HCT116 (cell line): ENCODE data around the gene UBL4B. TPM values are rescaled to one million over a fixed set of nuclear protein-coding genes. Genes with fewer than 3 reads are reported as not detected.

Source experiments
- ATAC-seq: fragments of 200-7000 bp; cut with Tn5 transposase; 2 replicates; pipeline ENCODE4 v1.9.1; 2020; ENCODE audit warnings: mild to moderate bottlenecking, moderate library complexity
- BruUV-seq: library from RNA; stranded (reverse); fragments of 400-500 nt; replicated peaks from 2 replicates; lab custom pipeline; 2021; lab: Mats Ljungman, UMichigan
- CTCF ChIA-PET: fragments of 300-600 bp; sonication (Branson Sonifier 250); formaldehyde crosslinking; loops from one replicate; lab custom pipeline; 2021; ENCODE audit warnings: antibody characterized with exemption; lab: Charles Lee
- POLR2A ChIA-PET: fragments of 300-600, 350-600 bp; sonication (Branson Sonifier 250); formaldehyde crosslinking; loops from one replicate; lab custom pipeline; 2021; ENCODE audit warnings: antibody characterized with exemption; lab: Charles Lee
- RAD21 ChIA-PET, 2 experiments: fragments of 300-600 bp; sonication (Branson Sonifier 250); formaldehyde crosslinking; loops; one replicate each; lab custom pipeline; 2023; ENCODE audit warnings: low total read pairs in 2 of 2; ENCODE audit not compliant: uncharacterized antibody in 2 of 2, unreplicated experiment in 2 of 2, low non-redundant PET in 1 of 2; lab: Charles Lee
- DNase-seq: peaks from one replicate; pipeline ENCODE4 v3.0.0-alpha.2; 2010; ENCODE audit warnings: low read depth, low spot score
- H2AFZ ChIP-seq: fragments of 200-600 bp; shearing (Covaris generic), sonication (generic); 2 replicates; pipeline ENCODE4 v1.6.1; 2017; ENCODE audit warnings: low read depth, mixed run types, mixed read lengths, antibody characterized with exemption, low read length; ENCODE audit not compliant: poor library complexity, severe bottlenecking
- H3K27ac ChIP-seq: 2 replicates; pipeline ENCODE4 v1.5.1; 2012; ENCODE audit warnings: low read depth, low read length
- H3K27me3 ChIP-seq: fragments of 200-600 bp; sonication (generic); 2 replicates; pipeline ENCODE4 v1.6.1; 2016; ENCODE audit warnings: mixed run types, low read length, mixed read lengths; ENCODE audit not compliant: insufficient read depth
- H3K36me3 ChIP-seq, 2 experiments: fragments of 200-500 bp in 1 of 2; fragments of 200-600 bp in 1 of 2; sonication (Bioruptor generic) in 1 of 2; sonication (generic) in 1 of 2; 2 replicates each; pipeline versions ENCODE4 v1.5.1 to v1.6.1; 2014 to 2016; ENCODE audit warnings: low read length in 2 of 2, inconsistent platforms in 1 of 2, mixed read lengths in 1 of 2, mixed run types in 1 of 2; ENCODE audit not compliant: insufficient read depth in 2 of 2, control insufficient read depth in 1 of 2
- H3K4me1 ChIP-seq, 2 experiments: fragments of 200-600 bp in 1 of 2; sonication (generic) in 1 of 2; 2 replicates each; pipeline versions ENCODE4 v1.5.1 to v1.6.1; 2012 to 2017; ENCODE audit warnings: low read length in 2 of 2, inconsistent platforms in 1 of 2, mild to moderate bottlenecking in 1 of 2, mixed read lengths in 1 of 2, mixed run types in 1 of 2, moderate library complexity in 1 of 2; ENCODE audit not compliant: insufficient read depth in 2 of 2, control insufficient read depth in 1 of 2
- H3K4me2 ChIP-seq: fragments of 200-600 bp; sonication (generic); 2 replicates; pipeline ENCODE4 v1.6.1; 2017; ENCODE audit warnings: mixed run types, low read length, mixed read lengths
- H3K4me3 ChIP-seq, 2 experiments: fragments of 200-600 bp in 1 of 2; sonication (generic) in 1 of 2; replicated peaks in 1 of 2; 2 replicates each; pipeline ENCODE4 v1.5.1; 2011 to 2016; ENCODE audit warnings: low read length in 2 of 2, control low read depth in 1 of 2, low read depth in 1 of 2, mild to moderate bottlenecking in 1 of 2, mixed read lengths in 1 of 2, mixed run types in 1 of 2
- H3K79me2 ChIP-seq: fragments of 200-600 bp; sonication (generic); 2 replicates; pipeline ENCODE4 v1.6.1; 2017; ENCODE audit warnings: mild to moderate bottlenecking, mixed run types, low read length, moderate library complexity, mixed read lengths; ENCODE audit not compliant: insufficient read depth
- H3K9ac ChIP-seq: fragments of 200-600 bp; sonication (generic); 2 replicates; pipeline ENCODE4 v1.6.1; 2016; ENCODE audit warnings: low read length, mixed read lengths
- H3K9me2 ChIP-seq: fragments of 200-600 bp; sonication (generic), shearing (Covaris generic); 2 replicates; pipeline ENCODE4 v1.6.1; 2017; ENCODE audit warnings: mixed run types, mild to moderate bottlenecking, moderate library complexity; ENCODE audit not compliant: insufficient read depth
- H3K9me3 ChIP-seq, 2 experiments: fragments of 200-500 bp in 1 of 2; fragments of 200-600 bp in 1 of 2; sonication (Bioruptor generic) in 1 of 2; sonication (generic) in 1 of 2; 2 replicates each; pipeline ENCODE4 v1.6.1; 2014 to 2017; ENCODE audit warnings: low read length in 2 of 2, mixed read lengths in 2 of 2, inconsistent platforms in 1 of 2, low read depth in 1 of 2, mild to moderate bottlenecking in 1 of 2, mixed run types in 1 of 2, moderate library complexity in 1 of 2; ENCODE audit not compliant: control insufficient read depth in 1 of 2, insufficient read depth in 1 of 2
- H4K20me1 ChIP-seq: fragments of 200-600 bp; sonication (generic), shearing (Covaris generic); 2 replicates; pipeline ENCODE4 v1.6.1; 2017; ENCODE audit warnings: mixed run types, mild to moderate bottlenecking, moderate library complexity; ENCODE audit not compliant: insufficient read depth
- CBX3 ChIP-seq: IDR thresholded peaks from 2 replicates; pipeline ENCODE4 v1.6.1; 2012; ENCODE audit warnings: low read depth
- CEBPB ChIP-seq: IDR thresholded peaks from 2 replicates; pipeline ENCODE4 v1.6.1; 2012; ENCODE audit warnings: low read depth
- EGR1 ChIP-seq: IDR thresholded peaks from 2 replicates; pipeline ENCODE4 v1.6.1; 2012; ENCODE audit warnings: low read depth
- ELF1 ChIP-seq: IDR thresholded peaks from 2 replicates; pipeline ENCODE4 v1.6.1; 2012; ENCODE audit warnings: low read depth, borderline replicate concordance
- EZH2 ChIP-seq: fragments of 200-600 bp; sonication (generic); IDR thresholded peaks from 2 replicates; pipeline ENCODE4 v1.6.1; 2017; ENCODE audit warnings: antibody characterized with exemption, mixed run types
- FOSL1 ChIP-seq: IDR thresholded peaks from 2 replicates; pipeline ENCODE4 v1.6.1; 2012; ENCODE audit warnings: low read depth
- JUND ChIP-seq: IDR thresholded peaks from 2 replicates; pipeline ENCODE4 v1.6.1; 2012
- POLR2AphosphoS5 ChIP-seq: IDR thresholded peaks from 2 replicates; pipeline ENCODE4 v1.6.1; 2011; ENCODE audit warnings: mild to moderate bottlenecking, low read depth, low read length, moderate library complexity
- RAD21 ChIP-seq: IDR thresholded peaks from 2 replicates; pipeline ENCODE4 v1.6.1; 2012; ENCODE audit warnings: low read depth, mild to moderate bottlenecking
- REST ChIP-seq: IDR thresholded peaks from 2 replicates; pipeline ENCODE4 v1.6.1; 2012; ENCODE audit warnings: low read depth
- SIN3A ChIP-seq: IDR thresholded peaks from 2 replicates; pipeline ENCODE4 v1.6.1; 2012; ENCODE audit warnings: low read depth
- SP1 ChIP-seq: IDR thresholded peaks from 2 replicates; pipeline ENCODE4 v1.6.1; 2012; ENCODE audit warnings: low read depth
- SRF ChIP-seq: IDR thresholded peaks from 2 replicates; pipeline ENCODE4 v1.6.1; 2012; ENCODE audit warnings: low read depth
- TCF7L2 ChIP-seq: IDR thresholded peaks from 2 replicates; pipeline ENCODE4 v1.7.0; 2011; ENCODE audit warnings: borderline replicate concordance, inconsistent platforms; ENCODE audit not compliant: insufficient read depth, insufficient read length; ENCODE audit errors: extremely low read depth
- YY1 ChIP-seq: IDR thresholded peaks from 2 replicates; pipeline ENCODE4 v1.6.1; 2011; ENCODE audit warnings: low read length, low read depth, moderate library complexity, mild to moderate bottlenecking; ENCODE audit not compliant: insufficient replicate concordance; ENCODE audit errors: extremely low read depth
- ZBTB33 ChIP-seq: IDR thresholded peaks from 2 replicates; pipeline ENCODE4 v1.6.1; 2011; ENCODE audit warnings: mild to moderate bottlenecking, low read length, moderate library complexity; ENCODE audit not compliant: insufficient replicate concordance; ENCODE audit errors: extremely low read depth
- ZFX ChIP-seq: fragments of 450-650 bp; IDR thresholded peaks from 2 replicates; pipeline ENCODE4 v1.6.1; 2017
- intact Hi-C: fragments of 100-400 bp; cut with micrococcal nuclease; formaldehyde crosslinking; loops from 2 replicates; pipeline ENCODE4 v1.10.0; 2022
- total RNA-seq: library from RNA; stranded (reverse); gene quantifications from one replicate; pipeline ENCODE4 v1.2.1, GENCODE V29; 2021; ENCODE audit not compliant: unreplicated experiment
- TF ChIP-seq, protein P1 (sequence below): IDR thresholded peaks from 2 replicates; pipeline ENCODE4 v1.6.1; 2012
- TF ChIP-seq, protein P2 (sequence below): IDR thresholded peaks from 2 replicates; pipeline ENCODE4 v1.6.1; 2012
- TF ChIP-seq, protein P3 (sequence below), 3 experiments: fragments of 200-600 bp in 1 of 3; sonication (generic) in 1 of 3; IDR thresholded peaks in 2 of 3; conservative IDR thresholded peaks in 1 of 3; 2 replicates each; pipeline ENCODE4 v1.5.1; 2012 to 2017; ENCODE audit warnings: low read depth in 2 of 3, low read length in 2 of 3, antibody characterized with exemption in 1 of 3, borderline replicate concordance in 1 of 3, control low read depth in 1 of 3, mild to moderate bottlenecking in 1 of 3, mixed read lengths in 1 of 3, mixed run types in 1 of 3, moderate library complexity in 1 of 3; ENCODE audit not compliant: insufficient read depth in 1 of 3

UBL4B gene
- total RNA-seq, 1 experiment from 2014 or later, result 0.57 TPM

DNA sequence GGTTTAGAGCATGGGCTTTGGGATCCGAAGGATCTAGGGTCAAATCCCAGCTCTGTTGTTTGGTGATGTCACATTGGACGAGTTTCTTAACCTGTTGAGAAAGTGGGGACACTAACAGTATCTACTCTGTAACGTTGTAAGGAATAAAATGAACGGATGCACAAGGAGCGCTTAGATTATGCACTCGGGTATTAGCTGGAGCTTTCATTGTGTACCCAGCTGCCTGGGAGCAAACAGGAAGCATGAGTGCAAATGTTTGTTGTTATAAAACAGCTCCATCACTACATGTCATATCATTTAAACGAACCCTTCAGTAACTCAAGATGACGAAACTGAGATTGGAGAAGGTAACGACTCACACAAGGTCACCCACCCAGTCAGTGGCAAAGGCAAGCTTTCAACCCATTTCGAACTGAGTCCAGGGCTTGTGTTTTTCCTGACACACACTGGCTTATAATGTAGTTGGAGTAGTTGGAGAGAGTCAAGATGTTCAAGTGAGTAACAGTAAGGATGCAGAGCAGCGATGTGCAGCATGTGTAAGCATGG, 21.9 kb downstream of the UBL4B start:
- Histone ChIP-seq H3K27ac (no peak overlapping the region), H3K4me2 (no peak overlapping the region), H3K27me3 (peaks cover 27% of the 10 kb centered on the region), H3K79me2 (no peaks in the 10 kb centered on the region), H3K9ac (no peak overlapping the region), H3K4me1 (peaks cover 2 to 8% of the 10 kb centered on the region in 2 experiments; a peak in 1 of 4 replicates), H4K20me1 (no peaks in the 10 kb centered on the region), H3K36me3 (no peaks in the 10 kb centered on the region), H3K9me3 (no peaks in the 10 kb centered on the region), H3K9me2 (no peaks in the 10 kb centered on the region), H3K4me3 (no peak overlapping the region), H2AFZ (no peak overlapping the region)
- ATAC-seq (no peak), DNase-seq (no peak)
- RAD21 ChIA-PET, result no interaction called here
- no TSS peak for BruUV-seq
- CTCF ChIA-PET, result no interaction called here
- TF ChIP-seq SRF, result no peak
- no peak for TF ChIP-seq YY1
- TF ChIP-seq JUND, result no peak
- TF ChIP-seq ZFX, result no peak
- TF ChIP-seq, protein P1, sequence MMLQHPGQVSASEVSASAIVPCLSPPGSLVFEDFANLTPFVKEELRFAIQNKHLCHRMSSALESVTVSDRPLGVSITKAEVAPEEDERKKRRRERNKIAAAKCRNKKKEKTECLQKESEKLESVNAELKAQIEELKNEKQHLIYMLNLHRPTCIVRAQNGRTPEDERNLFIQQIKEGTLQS, result no peak
- no peak for TF ChIP-seq ELF1
- no peak for TF ChIP-seq EGR1
- TF ChIP-seq REST, result no peak
- TF ChIP-seq RAD21, result no peak
- TF ChIP-seq FOSL1, result no peak
- TF ChIP-seq SIN3A, result no peak
- TF ChIP-seq TCF7L2, result no peak
- TF ChIP-seq POLR2AphosphoS5, result no peak
- TF ChIP-seq CEBPB, result no peak
- TF ChIP-seq CBX3, result no peak
- no peak for TF ChIP-seq ZBTB33
- TF ChIP-seq SP1, result no peak
- TF ChIP-seq EZH2, result no peak
- TF ChIP-seq, protein P2, sequence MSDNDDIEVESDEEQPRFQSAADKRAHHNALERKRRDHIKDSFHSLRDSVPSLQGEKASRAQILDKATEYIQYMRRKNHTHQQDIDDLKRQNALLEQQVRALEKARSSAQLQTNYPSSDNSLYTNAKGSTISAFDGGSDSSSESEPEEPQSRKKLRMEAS, result no peak
- TF ChIP-seq, protein P3, sequence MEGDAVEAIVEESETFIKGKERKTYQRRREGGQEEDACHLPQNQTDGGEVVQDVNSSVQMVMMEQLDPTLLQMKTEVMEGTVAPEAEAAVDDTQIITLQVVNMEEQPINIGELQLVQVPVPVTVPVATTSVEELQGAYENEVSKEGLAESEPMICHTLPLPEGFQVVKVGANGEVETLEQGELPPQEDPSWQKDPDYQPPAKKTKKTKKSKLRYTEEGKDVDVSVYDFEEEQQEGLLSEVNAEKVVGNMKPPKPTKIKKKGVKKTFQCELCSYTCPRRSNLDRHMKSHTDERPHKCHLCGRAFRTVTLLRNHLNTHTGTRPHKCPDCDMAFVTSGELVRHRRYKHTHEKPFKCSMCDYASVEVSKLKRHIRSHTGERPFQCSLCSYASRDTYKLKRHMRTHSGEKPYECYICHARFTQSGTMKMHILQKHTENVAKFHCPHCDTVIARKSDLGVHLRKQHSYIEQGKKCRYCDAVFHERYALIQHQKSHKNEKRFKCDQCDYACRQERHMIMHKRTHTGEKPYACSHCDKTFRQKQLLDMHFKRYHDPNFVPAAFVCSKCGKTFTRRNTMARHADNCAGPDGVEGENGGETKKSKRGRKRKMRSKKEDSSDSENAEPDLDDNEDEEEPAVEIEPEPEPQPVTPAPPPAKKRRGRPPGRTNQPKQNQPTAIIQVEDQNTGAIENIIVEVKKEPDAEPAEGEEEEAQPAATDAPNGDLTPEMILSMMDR (IDR thresholded peaks at IDR 0.05 in 2 of 3, conservative IDR thresholded peaks at IDR 0.05 in 1 of 3; ENCODE audit: borderline replicate concordance in 1 of 3, insufficient read depth in 1 of 3, low read depth in 2 of 3, low read length in 2 of 3), result no peak
- POLR2A ChIA-PET, result interaction anchor here (1.3 kb wide), 1 partner anchor 10 kb away, joined by 3 read pairs; no protein-coding TSS in a partner anchor
- intact Hi-C loops, result no loop called here
